Measurements from ENCODE around the gene RIMS3.
"Not testable (repeated sequence)": the region's sequence is repeated elsewhere in the genome, so short reads cannot be mapped to it uniquely, and the experiment has no call there.

RIMS3 gene

GRCh38 chr1:40709100-40709801 is 43.8 kb upstream of the RIMS3 start:
- peak overlapping the region; percentile 82 for H3K4me3 ChIP-seq (ENCODE audit: control insufficient read depth, low read depth, low read length)
- DNase-seq (ENCODE audit: low read depth) = peak; percentile 98
- TF ChIP-seq, protein P1, sequence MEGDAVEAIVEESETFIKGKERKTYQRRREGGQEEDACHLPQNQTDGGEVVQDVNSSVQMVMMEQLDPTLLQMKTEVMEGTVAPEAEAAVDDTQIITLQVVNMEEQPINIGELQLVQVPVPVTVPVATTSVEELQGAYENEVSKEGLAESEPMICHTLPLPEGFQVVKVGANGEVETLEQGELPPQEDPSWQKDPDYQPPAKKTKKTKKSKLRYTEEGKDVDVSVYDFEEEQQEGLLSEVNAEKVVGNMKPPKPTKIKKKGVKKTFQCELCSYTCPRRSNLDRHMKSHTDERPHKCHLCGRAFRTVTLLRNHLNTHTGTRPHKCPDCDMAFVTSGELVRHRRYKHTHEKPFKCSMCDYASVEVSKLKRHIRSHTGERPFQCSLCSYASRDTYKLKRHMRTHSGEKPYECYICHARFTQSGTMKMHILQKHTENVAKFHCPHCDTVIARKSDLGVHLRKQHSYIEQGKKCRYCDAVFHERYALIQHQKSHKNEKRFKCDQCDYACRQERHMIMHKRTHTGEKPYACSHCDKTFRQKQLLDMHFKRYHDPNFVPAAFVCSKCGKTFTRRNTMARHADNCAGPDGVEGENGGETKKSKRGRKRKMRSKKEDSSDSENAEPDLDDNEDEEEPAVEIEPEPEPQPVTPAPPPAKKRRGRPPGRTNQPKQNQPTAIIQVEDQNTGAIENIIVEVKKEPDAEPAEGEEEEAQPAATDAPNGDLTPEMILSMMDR (conservative IDR thresholded peaks at IDR 0.05; ENCODE audit: control insufficient read depth, insufficient read depth, low read depth, low read length) = no peak

GRCh38 chr1:40708750-40709099 is 43.2 kb upstream of the RIMS3 start:
- peak; percentile 90 for DNase-seq (ENCODE audit: low read depth)
- TF ChIP-seq, protein P1 (conservative IDR thresholded peaks at IDR 0.05; ENCODE audit: control insufficient read depth, insufficient read depth, low read depth, low read length) = no peak
- H3K4me3 ChIP-seq (ENCODE audit: control insufficient read depth, low read depth, low read length) = peak overlapping the region; percentile 82

DNA sequence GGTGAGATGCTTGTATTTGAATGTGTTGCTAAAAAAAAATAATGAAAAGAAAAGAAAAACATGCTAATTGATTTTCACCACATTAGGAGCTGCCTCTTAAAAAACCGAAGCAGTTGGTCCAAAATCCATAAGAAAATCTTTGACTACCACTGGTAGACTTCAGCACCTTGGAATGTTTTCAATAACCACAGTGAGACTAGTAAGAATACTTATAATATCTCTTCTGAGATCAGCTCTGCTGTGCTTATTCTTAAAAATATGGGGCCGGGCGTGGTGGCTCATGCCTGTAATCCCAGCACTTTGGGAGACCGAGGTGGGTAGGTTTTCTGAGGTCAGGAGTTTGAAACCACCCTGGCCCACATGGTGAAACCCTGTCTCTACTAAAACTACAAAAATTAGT is 41.1 kb upstream of the RIMS3 start:
- DNase-seq (ENCODE audit: low read depth) = no peak
- no peak overlapping the region for H3K4me3 ChIP-seq (ENCODE audit: control insufficient read depth, low read depth, low read length)
- TF ChIP-seq, protein P1 (conservative IDR thresholded peaks at IDR 0.05; ENCODE audit: control insufficient read depth, insufficient read depth, low read depth, low read length) = no peak

- no peak overlapping the region for H3K4me3 ChIP-seq (ENCODE audit: control insufficient read depth, low read depth, low read length)
- TF ChIP-seq, protein P1 (conservative IDR thresholded peaks at IDR 0.05; ENCODE audit: control insufficient read depth, insufficient read depth, low read depth, low read length) = no peak
- DNase-seq (ENCODE audit: low read depth) = no peak
Observed at GRCh38 chr1:40704817-40705733, 39.6 kb upstream of the RIMS3 start.

- no peak overlapping the region for H3K4me3 ChIP-seq (ENCODE audit: control insufficient read depth, low read depth, low read length)
- TF ChIP-seq, protein P1 (conservative IDR thresholded peaks at IDR 0.05; ENCODE audit: control insufficient read depth, insufficient read depth, low read depth, low read length) = peak; percentile 9
- peak; percentile 93 for DNase-seq (ENCODE audit: low read depth)
Observed at GRCh38 chr1:40703316-40703715, 37.8 kb upstream of the RIMS3 start.

DNA sequence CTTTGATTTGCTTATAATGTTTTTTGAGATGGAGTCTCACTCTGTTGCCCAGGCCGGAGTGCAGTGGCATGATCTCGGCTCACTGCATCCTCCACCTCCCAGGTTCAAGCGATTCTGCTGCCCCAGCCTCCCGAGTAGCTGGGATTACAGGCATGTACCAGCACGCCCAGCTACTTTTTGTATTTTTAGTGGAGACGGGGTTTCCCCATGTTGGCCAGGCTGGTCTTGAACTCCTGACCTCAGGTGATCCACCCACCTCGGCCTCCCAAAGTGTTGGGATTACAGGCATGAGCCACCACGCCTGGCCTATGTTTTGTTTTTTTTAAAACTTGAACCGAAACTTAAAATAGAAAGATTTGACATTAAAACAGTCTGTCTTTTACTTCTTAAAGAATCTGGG is 37.3 kb upstream of the RIMS3 start:
- DNase-seq (ENCODE audit: low read depth); H3K4me3 ChIP-seq (ENCODE audit: control insufficient read depth, low read depth, low read length): not testable (repeated sequence)

- DNase-seq (ENCODE audit: low read depth) = no peak
- TF ChIP-seq, protein P1 (conservative IDR thresholded peaks at IDR 0.05; ENCODE audit: control insufficient read depth, insufficient read depth, low read depth, low read length) = no peak
Observed at GRCh38 chr1:40701684-40702083, 36.2 kb upstream of the RIMS3 start.

More at GRCh38 chr1:40701684-40702083, 36.2 kb upstream of the RIMS3 start:
- H3K4me3 ChIP-seq (ENCODE audit: control insufficient read depth, low read depth, low read length) = no peak overlapping the region

Data from fibroblast of mammary gland (primary cell).